Esophagus mucosa (tissue), 1 donor: Measurements from ENCODE around the gene AQP3. TPM values are rescaled to one million over a fixed set of nuclear protein-coding genes. Genes with fewer than 3 reads are reported as not detected.
"Not testable (repeated sequence)": the region's sequence is repeated elsewhere in the genome, so short reads cannot be mapped to it uniquely, and the experiment has no call there.

Source experiments
- ATAC-seq: fragments of 200-7000 bp; cut with Tn5 transposase; one replicate; pipeline ENCODE4 v1.9.1; 2020
- total RNA-seq: library from RNA; stranded (reverse); gene quantifications from one replicate; pipeline ENCODE4 v1.2.4, GENCODE V29; 2023
- donor health status: DM: yes; HTN: yes; CAD: no.

AQP3 gene
- total RNA-seq, 1 donor from 2014 or later = 1,467 TPM

GRCh38 chr9:33440204-33440603 is 7.2 kb downstream of the AQP3 start:
- ATAC-seq = no peak

- peak; percentile 35 for ATAC-seq
Observed at GRCh38 chr9:33439731-33440130, 7.7 kb downstream of the AQP3 start.

- peak; percentile 0 for ATAC-seq
Observed at GRCh38 chr9:33438926-33439680, 8.3 kb downstream of the AQP3 start.

- no peak for ATAC-seq
Observed at GRCh38 chr9:33437898-33438297, 9.5 kb downstream of the AQP3 start.

GRCh38 chr9:33437205-33437604 is 10.2 kb downstream of the AQP3 start:
- peak; percentile 4 for ATAC-seq

GRCh38 chr9:33436445-33436844 is 10.9 kb downstream of the AQP3 start:
- no peak for ATAC-seq

- ATAC-seq = peak; percentile 53
Observed at GRCh38 chr9:33435821-33436277, 11.5 kb downstream of the AQP3 start.

GRCh38 chr9:33434317-33435105 is 12.9 kb downstream of the AQP3 start:
- ATAC-seq = no peak

- ATAC-seq = no peak
Observed at GRCh38 chr9:33433871-33434270, 13.5 kb downstream of the AQP3 start.

- no peak for ATAC-seq
Observed at GRCh38 chr9:33431420-33431819, 16.0 kb downstream of the AQP3 start.

GRCh38 chr9:33430942-33431341 is 16.5 kb downstream of the AQP3 start:
- peak; percentile 80 for ATAC-seq

GRCh38 chr9:33429256-33429985 is 18.0 kb downstream of the AQP3 start:
- no peak for ATAC-seq

- peak; percentile 30 for ATAC-seq
Observed at GRCh38 chr9:33426843-33427293, 20.5 kb downstream of the AQP3 start.

GRCh38 chr9:33425128-33425533 is 22.3 kb downstream of the AQP3 start:
- peak; percentile 6 for ATAC-seq

- ATAC-seq = not testable (repeated sequence)
Observed at GRCh38 chr9:33424492-33424891, 22.9 kb downstream of the AQP3 start.

GRCh38 chr9:33424043-33424442 is 23.4 kb downstream of the AQP3 start:
- ATAC-seq = not testable (repeated sequence)

GRCh38 chr9:33419708-33420303 is 27.6 kb downstream of the AQP3 start:
- no peak for ATAC-seq

GRCh38 chr9:33418090-33418489 is 29.3 kb downstream of the AQP3 start:
- peak; percentile 73 for ATAC-seq

- ATAC-seq = peak; percentile 68
Observed at GRCh38 chr9:33416996-33417395, 30.4 kb downstream of the AQP3 start.

- ATAC-seq = peak; percentile 76
Observed at GRCh38 chr9:33415501-33416038, 31.8 kb downstream of the AQP3 start.

GRCh38 chr9:33414889-33415500 is 32.4 kb downstream of the AQP3 start:
- peak; percentile 14 for ATAC-seq

- ATAC-seq = no peak
Observed at GRCh38 chr9:33414268-33414667, 33.1 kb downstream of the AQP3 start.
